Ishikawa (cell line): ENCODE data around the gene ARPP21.

Experiments used
- CEBPB ChIP-seq: IDR thresholded peaks from 2 replicates; pipeline ENCODE4 v1.6.1; 2012
- CREB1 ChIP-seq: IDR thresholded peaks from 2 replicates; pipeline ENCODE4 v1.6.1; 2012; ENCODE audit warnings: low read depth
- EGR1 ChIP-seq: IDR thresholded peaks from 2 replicates; pipeline ENCODE4 v1.6.1; 2012
- EP300 ChIP-seq: IDR thresholded peaks from 2 replicates; pipeline ENCODE4 v1.6.1; 2012; ENCODE audit warnings: borderline replicate concordance
- FOXM1 ChIP-seq: IDR thresholded peaks from 2 replicates; pipeline ENCODE4 v1.6.1; 2012; ENCODE audit warnings: low read depth, borderline replicate concordance
- NFIC ChIP-seq: IDR thresholded peaks from 2 replicates; pipeline ENCODE4 v1.6.1; 2012
- RAD21 ChIP-seq: IDR thresholded peaks from 2 replicates; pipeline ENCODE4 v1.6.1; 2012; ENCODE audit warnings: low read depth
- TAF1 ChIP-seq: IDR thresholded peaks from 2 replicates; pipeline ENCODE4 v1.6.1; 2012; ENCODE audit warnings: low read depth, mild to moderate bottlenecking
- TCF12 ChIP-seq: IDR thresholded peaks from 2 replicates; pipeline ENCODE4 v1.6.1; 2012; ENCODE audit warnings: low read depth
- TEAD4 ChIP-seq: IDR thresholded peaks from 2 replicates; pipeline ENCODE4 v1.6.1; 2012
- USF1 ChIP-seq: IDR thresholded peaks from 2 replicates; pipeline ENCODE4 v1.6.1; 2012
- YY1 ChIP-seq: IDR thresholded peaks from 2 replicates; pipeline ENCODE4 v1.6.1; 2012; ENCODE audit warnings: low read depth
- ZBTB7A ChIP-seq: IDR thresholded peaks from 2 replicates; pipeline ENCODE4 v1.6.1; 2012; ENCODE audit warnings: low read depth
- TF ChIP-seq, protein P1 (sequence below): IDR thresholded peaks from 2 replicates; pipeline ENCODE4 v1.6.1; 2012
- TF ChIP-seq, protein P2 (sequence below): IDR thresholded peaks from 2 replicates; pipeline ENCODE4 v1.6.1; 2012; ENCODE audit warnings: low read depth, mild to moderate bottlenecking

Gene ARPP21

GRCh38 chr3:35651851-35652250 lies 12.5 kb downstream of the ARPP21 start:
- TF ChIP-seq, protein P1, sequence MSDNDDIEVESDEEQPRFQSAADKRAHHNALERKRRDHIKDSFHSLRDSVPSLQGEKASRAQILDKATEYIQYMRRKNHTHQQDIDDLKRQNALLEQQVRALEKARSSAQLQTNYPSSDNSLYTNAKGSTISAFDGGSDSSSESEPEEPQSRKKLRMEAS: no peak
- TF ChIP-seq EP300: no peak
- no peak for TF ChIP-seq TAF1
- TF ChIP-seq RAD21: no peak
- TF ChIP-seq CEBPB: no peak
- TF ChIP-seq CREB1: no peak
- TF ChIP-seq TEAD4: no peak
- no peak for TF ChIP-seq FOXM1
- TF ChIP-seq YY1: no peak
- no peak for TF ChIP-seq NFIC
- no peak for TF ChIP-seq ZBTB7A
- TF ChIP-seq USF1: no peak

GRCh38 chr3:35653347-35653746 lies 14.0 kb downstream of the ARPP21 start:
- TF ChIP-seq ZBTB7A: no peak
- no peak for TF ChIP-seq CREB1
- no peak for TF ChIP-seq NFIC
- TF ChIP-seq EGR1: no peak
- TF ChIP-seq TEAD4: no peak
- TF ChIP-seq, protein P2, sequence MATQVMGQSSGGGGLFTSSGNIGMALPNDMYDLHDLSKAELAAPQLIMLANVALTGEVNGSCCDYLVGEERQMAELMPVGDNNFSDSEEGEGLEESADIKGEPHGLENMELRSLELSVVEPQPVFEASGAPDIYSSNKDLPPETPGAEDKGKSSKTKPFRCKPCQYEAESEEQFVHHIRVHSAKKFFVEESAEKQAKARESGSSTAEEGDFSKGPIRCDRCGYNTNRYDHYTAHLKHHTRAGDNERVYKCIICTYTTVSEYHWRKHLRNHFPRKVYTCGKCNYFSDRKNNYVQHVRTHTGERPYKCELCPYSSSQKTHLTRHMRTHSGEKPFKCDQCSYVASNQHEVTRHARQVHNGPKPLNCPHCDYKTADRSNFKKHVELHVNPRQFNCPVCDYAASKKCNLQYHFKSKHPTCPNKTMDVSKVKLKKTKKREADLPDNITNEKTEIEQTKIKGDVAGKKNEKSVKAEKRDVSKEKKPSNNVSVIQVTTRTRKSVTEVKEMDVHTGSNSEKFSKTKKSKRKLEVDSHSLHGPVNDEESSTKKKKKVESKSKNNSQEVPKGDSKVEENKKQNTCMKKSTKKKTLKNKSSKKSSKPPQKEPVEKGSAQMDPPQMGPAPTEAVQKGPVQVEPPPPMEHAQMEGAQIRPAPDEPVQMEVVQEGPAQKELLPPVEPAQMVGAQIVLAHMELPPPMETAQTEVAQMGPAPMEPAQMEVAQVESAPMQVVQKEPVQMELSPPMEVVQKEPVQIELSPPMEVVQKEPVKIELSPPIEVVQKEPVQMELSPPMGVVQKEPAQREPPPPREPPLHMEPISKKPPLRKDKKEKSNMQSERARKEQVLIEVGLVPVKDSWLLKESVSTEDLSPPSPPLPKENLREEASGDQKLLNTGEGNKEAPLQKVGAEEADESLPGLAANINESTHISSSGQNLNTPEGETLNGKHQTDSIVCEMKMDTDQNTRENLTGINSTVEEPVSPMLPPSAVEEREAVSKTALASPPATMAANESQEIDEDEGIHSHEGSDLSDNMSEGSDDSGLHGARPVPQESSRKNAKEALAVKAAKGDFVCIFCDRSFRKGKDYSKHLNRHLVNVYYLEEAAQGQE: no peak
- no peak for TF ChIP-seq YY1
- TF ChIP-seq, protein P1: no peak
- no peak for TF ChIP-seq EP300
- no peak for TF ChIP-seq USF1
- TF ChIP-seq TCF12: no peak
- TF ChIP-seq FOXM1: no peak
- no peak for TF ChIP-seq CEBPB
- no peak for TF ChIP-seq TAF1
- TF ChIP-seq RAD21: no peak

GRCh38 chr3:35654476-35654875 lies 15.2 kb downstream of the ARPP21 start:
- TF ChIP-seq CREB1: no peak
- TF ChIP-seq TCF12: no peak
- no peak for TF ChIP-seq ZBTB7A
- TF ChIP-seq NFIC: no peak
- no peak for TF ChIP-seq CEBPB
- TF ChIP-seq TAF1: no peak
- no peak for TF ChIP-seq TEAD4
- no peak for TF ChIP-seq USF1
- TF ChIP-seq, protein P1: no peak
- TF ChIP-seq, protein P2: no peak
- no peak for TF ChIP-seq EP300
- no peak for TF ChIP-seq RAD21
- TF ChIP-seq EGR1: no peak
- no peak for TF ChIP-seq FOXM1
- TF ChIP-seq YY1: no peak

DNA sequence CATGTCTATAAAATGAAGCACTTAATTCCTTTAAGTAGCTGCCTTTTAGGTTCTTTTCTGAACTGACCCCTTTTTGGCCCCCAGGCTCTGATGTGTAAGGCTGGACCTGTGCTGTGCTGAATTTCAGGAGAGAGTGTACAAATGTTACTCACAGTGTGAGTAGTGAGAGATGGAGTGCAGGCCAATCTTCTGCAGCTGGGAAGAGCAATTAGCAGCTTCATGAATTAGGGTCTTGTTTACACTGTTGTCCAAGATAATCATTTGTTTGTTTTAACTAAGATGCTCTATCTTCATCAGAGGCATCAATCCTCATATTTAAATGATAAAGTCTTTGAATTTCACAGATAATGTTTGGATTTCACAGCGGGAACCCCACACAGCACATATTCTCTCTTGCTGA lies 19.4 kb downstream of the ARPP21 start:
- TF ChIP-seq, protein P2: no peak
- no peak for TF ChIP-seq NFIC
- TF ChIP-seq CEBPB: no peak
